ENCODE measurements around the gene GPHN.

- TF ChIP-seq EGR1 (IDR thresholded peaks at IDR 0.05) (no peak), REST (IDR thresholded peaks at IDR 0.05; ENCODE audit: low read depth) (no peak), EP300 (IDR thresholded peaks at IDR 0.05; ENCODE audit: borderline replicate concordance) (no peak), TAF1 (IDR thresholded peaks at IDR 0.05; ENCODE audit: low read depth) (no peak), TEAD4 (IDR thresholded peaks at IDR 0.05) (no peak), NFIC (IDR thresholded peaks at IDR 0.05) (no peak)
Measured at GRCh38 chr14:66746316-66747006, 238.5 kb downstream of the GPHN start.

Data from Ishikawa (cell line).